K562 (cell line): Measurements from ENCODE around the gene NUP160. TPM values are rescaled to one million over a fixed set of nuclear protein-coding genes. Genes with fewer than 3 reads are reported as not detected.
A peak's percentile ranks its signal among the peaks of the same experiment; 100 is the strongest.

Experiments
- CHD1 ChIP-seq: fragments of 200-600 bp; sonication (generic); IDR thresholded peaks from one replicate; pipeline ENCODE4 v1.6.1; 2012; ENCODE audit warnings: mild to moderate bottlenecking, moderate library complexity, low read length, inconsistent platforms
- DACH1 ChIP-seq: fragments of 450-650 bp; IDR thresholded peaks from 2 replicates; pipeline ENCODE4 v1.6.1; 2018; ENCODE audit not compliant: partially characterized antibody
- GTF2E2 ChIP-seq: fragments of 200-800 bp; sonication (Bioruptor generic); IDR thresholded peaks from 2 replicates; pipeline ENCODE4 v1.6.1; 2016; ENCODE audit warnings: missing genetic modification characterization, missing compliant biosample characterization
- MEF2D ChIP-seq: conservative IDR thresholded peaks from 2 replicates; pipeline ENCODE4 v1.6.1; 2016; ENCODE audit warnings: low read depth, missing genetic modification characterization, missing compliant biosample characterization
- RBM17 ChIP-seq: fragments of 200-400 bp; formaldehyde crosslinking; IDR thresholded peaks from 2 replicates; pipeline ENCODE4 v1.6.1; 2017; ENCODE audit warnings: low read depth, mild to moderate bottlenecking, low read length, borderline replicate concordance
- SMARCA4 ChIP-seq: fragments of 450-650 bp; IDR thresholded peaks from 2 replicates; pipeline ENCODE4 v1.6.1; 2016
- SMARCB1 ChIP-seq: IDR thresholded peaks from 2 replicates; pipeline ENCODE4 v1.6.1; 2011; ENCODE audit warnings: improper control_type of control experiment, low read depth; ENCODE audit not compliant: insufficient read length
- SREBF1 ChIP-seq: fragments of 150-350 bp; IDR thresholded peaks from 2 replicates; pipeline ENCODE4 v1.6.1; 2014; ENCODE audit warnings: antibody characterized with exemption, low read depth, low read length, borderline replicate concordance
- TAF15 ChIP-seq: fragments of 200-400 bp; formaldehyde crosslinking; IDR thresholded peaks from 2 replicates; pipeline ENCODE4 v1.6.1; 2017; ENCODE audit warnings: mild to moderate bottlenecking, low read depth, low read length, moderate library complexity
- TAF7 ChIP-seq: fragments of 450-650 bp; IDR thresholded peaks from 2 replicates; pipeline ENCODE4 v1.6.1; 2016; ENCODE audit warnings: missing genetic modification characterization, missing compliant biosample characterization
- TARDBP ChIP-seq: fragments of 450-650 bp; IDR thresholded peaks from 2 replicates; pipeline ENCODE4 v1.6.1; 2016
- TRIM24 ChIP-seq, 2 experiments: fragments of 450-650 bp; IDR thresholded peaks; 2 replicates each; pipeline ENCODE4 v1.6.1; 2016
- ZC3H11A ChIP-seq: IDR thresholded peaks from 2 replicates; pipeline ENCODE4 v1.6.1; 2012; ENCODE audit warnings: low read depth, low read length, improper control_type of control experiment
- ZNF445 ChIP-seq: fragments of 250-450 bp; sonication (Bioruptor Pico); IDR thresholded peaks from 2 replicates; pipeline ENCODE4 v1.4.0; 2020; ENCODE audit warnings: low read depth, mild to moderate bottlenecking, moderate library complexity
- ZNF561 ChIP-seq: fragments of 450-650 bp; formaldehyde crosslinking; conservative IDR thresholded peaks from 2 replicates; pipeline ENCODE4 v1.4.0; 2020; ENCODE audit warnings: mild to moderate bottlenecking, moderate library complexity
- ZNF740 ChIP-seq, 3 experiments: fragments of 200-800 bp in 1 of 3; sonication (Bioruptor generic) in 1 of 3; sonication (generic) in 1 of 3; formaldehyde crosslinking in 1 of 3; IDR thresholded peaks; 2 replicates each; pipeline versions ENCODE4 v1.6.1 to v1.8.0; 2016 to 2022; ENCODE audit warnings: mild to moderate bottlenecking in 2 of 3, missing compliant biosample characterization in 2 of 3, missing genetic modification characterization in 2 of 3, missing genetic modification reagents in 1 of 3
- polyA plus RNA-seq, 8 experiments: library from polyadenylated mRNA; depleted of rRNA in 4 of 8; stranded (reverse) in 5 of 8; unstranded in 3 of 8; fragments of >200 nt; fragmentation: Nextera tagmentation in 2 of 8; fragmentation: Illumina TruSeq in 1 of 8; extraction: Ambion mirVana in 2 of 8; extraction: Trizol in 1 of 8; gene quantifications; 2 replicates each; pipeline versions ENCODE4 v1.2.1 to v1.2.3, GENCODE V29; 2011 to 2014; ENCODE audit warnings: inconsistent platforms in 1 of 8, missing spikeins in 1 of 8
- total RNA-seq, 7 experiments: library from RNA; depleted of rRNA in 6 of 7; stranded (reverse); fragments of >200 nt in 6 of 7; fragmentation: Illumina TruSeq in 2 of 7; extraction: Trizol in 2 of 7; gene quantifications; 2 replicates each; pipeline versions ENCODE4 v1.2.1 to v1.2.3, GENCODE V29; 2011 to 2021; ENCODE audit warnings: low replicate concordance in 1 of 7
- TF ChIP-seq, protein P1 (sequence below): fragments of 200-800 bp; sonication (Bioruptor generic); IDR thresholded peaks from 2 replicates; pipeline ENCODE4 v1.6.1; 2016; ENCODE audit warnings: missing genetic modification characterization, missing compliant biosample characterization
- TF ChIP-seq, protein P2 (sequence below): fragments of 450-650 bp; IDR thresholded peaks from 2 replicates; pipeline ENCODE4 v1.7.0; 2016; ENCODE audit warnings: borderline replicate concordance
- TF ChIP-seq, protein P3 (sequence below): fragments of 200-800 bp; sonication (Bioruptor generic); IDR thresholded peaks from 2 replicates; pipeline ENCODE4 v1.6.1; 2017; ENCODE audit warnings: missing genetic modification characterization, missing compliant biosample characterization

The NUP160 gene
- total and polyA plus RNA-seq, 9 of the 15 experiments (the other 6 are each of a cell fraction or from before 2014, with no cell fraction given): 41.5 to 112 (median 65.0) TPM

DNA sequence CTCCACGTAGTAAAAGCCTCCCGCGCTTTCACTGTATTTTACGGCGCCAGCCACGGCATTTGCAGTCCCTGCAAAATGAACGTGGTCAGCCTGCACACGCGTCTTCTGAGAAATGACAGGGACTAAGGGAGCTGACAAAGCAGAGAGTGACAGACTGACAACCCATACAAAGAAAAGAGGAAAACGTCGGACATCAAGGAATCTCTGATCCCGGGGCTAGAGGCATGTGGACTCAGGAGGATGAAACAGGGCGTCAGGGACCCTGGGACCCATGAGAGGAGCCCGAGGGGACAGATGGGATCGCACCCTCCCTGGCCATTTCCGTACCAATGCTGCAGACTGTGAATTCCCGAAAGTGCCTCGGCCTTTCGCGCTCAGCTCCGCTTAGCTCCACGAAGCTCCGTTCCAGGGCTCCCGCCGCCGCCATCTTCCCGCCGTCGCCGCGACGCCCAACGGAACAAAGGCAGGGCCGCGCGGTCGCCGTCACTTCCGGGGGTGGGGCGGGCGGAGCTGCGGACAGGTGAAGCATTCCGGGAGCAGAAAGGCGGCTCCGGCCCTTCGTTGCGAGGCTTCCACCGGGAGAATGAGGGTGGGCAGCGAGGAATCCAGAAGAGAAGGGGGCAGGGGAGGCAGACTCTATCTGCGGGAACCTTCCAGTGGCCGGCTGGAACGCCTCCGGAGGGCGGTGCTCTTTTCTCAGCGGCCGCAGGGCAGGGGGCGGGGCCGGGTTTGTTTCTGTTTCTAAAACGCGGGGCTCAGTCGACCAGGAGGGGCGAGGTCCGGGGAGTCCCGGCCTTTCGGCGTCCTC lies at the start of gene NUP160 (continued):
- TF ChIP-seq, protein P1, sequence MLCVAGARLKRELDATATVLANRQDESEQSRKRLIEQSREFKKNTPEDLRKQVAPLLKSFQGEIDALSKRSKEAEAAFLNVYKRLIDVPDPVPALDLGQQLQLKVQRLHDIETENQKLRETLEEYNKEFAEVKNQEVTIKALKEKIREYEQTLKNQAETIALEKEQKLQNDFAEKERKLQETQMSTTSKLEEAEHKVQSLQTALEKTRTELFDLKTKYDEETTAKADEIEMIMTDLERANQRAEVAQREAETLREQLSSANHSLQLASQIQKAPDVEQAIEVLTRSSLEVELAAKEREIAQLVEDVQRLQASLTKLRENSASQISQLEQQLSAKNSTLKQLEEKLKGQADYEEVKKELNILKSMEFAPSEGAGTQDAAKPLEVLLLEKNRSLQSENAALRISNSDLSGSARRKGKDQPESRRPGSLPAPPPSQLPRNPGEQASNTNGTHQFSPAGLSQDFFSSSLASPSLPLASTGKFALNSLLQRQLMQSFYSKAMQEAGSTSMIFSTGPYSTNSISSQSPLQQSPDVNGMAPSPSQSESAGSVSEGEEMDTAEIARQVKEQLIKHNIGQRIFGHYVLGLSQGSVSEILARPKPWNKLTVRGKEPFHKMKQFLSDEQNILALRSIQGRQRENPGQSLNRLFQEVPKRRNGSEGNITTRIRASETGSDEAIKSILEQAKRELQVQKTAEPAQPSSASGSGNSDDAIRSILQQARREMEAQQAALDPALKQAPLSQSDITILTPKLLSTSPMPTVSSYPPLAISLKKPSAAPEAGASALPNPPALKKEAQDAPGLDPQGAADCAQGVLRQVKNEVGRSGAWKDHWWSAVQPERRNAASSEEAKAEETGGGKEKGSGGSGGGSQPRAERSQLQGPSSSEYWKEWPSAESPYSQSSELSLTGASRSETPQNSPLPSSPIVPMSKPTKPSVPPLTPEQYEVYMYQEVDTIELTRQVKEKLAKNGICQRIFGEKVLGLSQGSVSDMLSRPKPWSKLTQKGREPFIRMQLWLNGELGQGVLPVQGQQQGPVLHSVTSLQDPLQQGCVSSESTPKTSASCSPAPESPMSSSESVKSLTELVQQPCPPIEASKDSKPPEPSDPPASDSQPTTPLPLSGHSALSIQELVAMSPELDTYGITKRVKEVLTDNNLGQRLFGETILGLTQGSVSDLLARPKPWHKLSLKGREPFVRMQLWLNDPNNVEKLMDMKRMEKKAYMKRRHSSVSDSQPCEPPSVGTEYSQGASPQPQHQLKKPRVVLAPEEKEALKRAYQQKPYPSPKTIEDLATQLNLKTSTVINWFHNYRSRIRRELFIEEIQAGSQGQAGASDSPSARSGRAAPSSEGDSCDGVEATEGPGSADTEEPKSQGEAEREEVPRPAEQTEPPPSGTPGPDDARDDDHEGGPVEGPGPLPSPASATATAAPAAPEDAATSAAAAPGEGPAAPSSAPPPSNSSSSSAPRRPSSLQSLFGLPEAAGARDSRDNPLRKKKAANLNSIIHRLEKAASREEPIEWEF (CRISPR knock-in tag): no peak
- TF ChIP-seq GTF2E2 (tag): no peak
- no peak for TF ChIP-seq ZNF561 (CRISPR knock-in tag)
- TF ChIP-seq ZC3H11A: no peak
- TF ChIP-seq ZNF740 (CRISPR knock-in tag; IDR thresholded peaks at IDR 0.05): 0 out of 2 replicates have a peak, but pooled peaks have one; percentile 8
- no peak for TF ChIP-seq ZNF740 (tag; IDR thresholded peaks at IDR 0.05)
- no peak for TF ChIP-seq TARDBP
- no peak for TF ChIP-seq SMARCB1
- TF ChIP-seq TAF15: no peak
- TF ChIP-seq RBM17: no peak
- TF ChIP-seq SREBF1: no peak
- no peak for TF ChIP-seq SMARCA4
- peak; percentile 81 for TF ChIP-seq TAF7
- TF ChIP-seq ZNF445 (CRISPR knock-in tag): no peak
- TF ChIP-seq, protein P2, sequence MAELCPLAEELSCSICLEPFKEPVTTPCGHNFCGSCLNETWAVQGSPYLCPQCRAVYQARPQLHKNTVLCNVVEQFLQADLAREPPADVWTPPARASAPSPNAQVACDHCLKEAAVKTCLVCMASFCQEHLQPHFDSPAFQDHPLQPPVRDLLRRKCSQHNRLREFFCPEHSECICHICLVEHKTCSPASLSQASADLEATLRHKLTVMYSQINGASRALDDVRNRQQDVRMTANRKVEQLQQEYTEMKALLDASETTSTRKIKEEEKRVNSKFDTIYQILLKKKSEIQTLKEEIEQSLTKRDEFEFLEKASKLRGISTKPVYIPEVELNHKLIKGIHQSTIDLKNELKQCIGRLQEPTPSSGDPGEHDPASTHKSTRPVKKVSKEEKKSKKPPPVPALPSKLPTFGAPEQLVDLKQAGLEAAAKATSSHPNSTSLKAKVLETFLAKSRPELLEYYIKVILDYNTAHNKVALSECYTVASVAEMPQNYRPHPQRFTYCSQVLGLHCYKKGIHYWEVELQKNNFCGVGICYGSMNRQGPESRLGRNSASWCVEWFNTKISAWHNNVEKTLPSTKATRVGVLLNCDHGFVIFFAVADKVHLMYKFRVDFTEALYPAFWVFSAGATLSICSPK: no peak
- TF ChIP-seq, protein P3, sequence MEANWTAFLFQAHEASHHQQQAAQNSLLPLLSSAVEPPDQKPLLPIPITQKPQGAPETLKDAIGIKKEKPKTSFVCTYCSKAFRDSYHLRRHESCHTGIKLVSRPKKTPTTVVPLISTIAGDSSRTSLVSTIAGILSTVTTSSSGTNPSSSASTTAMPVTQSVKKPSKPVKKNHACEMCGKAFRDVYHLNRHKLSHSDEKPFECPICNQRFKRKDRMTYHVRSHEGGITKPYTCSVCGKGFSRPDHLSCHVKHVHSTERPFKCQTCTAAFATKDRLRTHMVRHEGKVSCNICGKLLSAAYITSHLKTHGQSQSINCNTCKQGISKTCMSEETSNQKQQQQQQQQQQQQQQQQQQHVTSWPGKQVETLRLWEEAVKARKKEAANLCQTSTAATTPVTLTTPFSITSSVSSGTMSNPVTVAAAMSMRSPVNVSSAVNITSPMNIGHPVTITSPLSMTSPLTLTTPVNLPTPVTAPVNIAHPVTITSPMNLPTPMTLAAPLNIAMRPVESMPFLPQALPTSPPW: peak; percentile 70
- no peak for TF ChIP-seq DACH1
- peak; percentile 85 for TF ChIP-seq CHD1
- no peak for TF ChIP-seq TRIM24 (IDR thresholded peaks at IDR 0.05)
- no peak for TF ChIP-seq MEF2D (tag)
